Activated T-helper 2 cell treated with anti-CD3 and anti-CD28 coated beads, Interferon-gamma antibody, Interleukin-2, Interleukin-4, amounts not matched to agents 10 μg/mL and 5 μg/mL and 100 μg/mL, durations not matched to agents 14 hours and 24 hours and 36 hours (primary cell): Measurements from ENCODE around the gene COL13A1. TPM values are rescaled to one million over a fixed set of nuclear protein-coding genes. Genes with fewer than 3 reads are reported as not detected.
A peak's percentile ranks its signal among the peaks of the same experiment; 100 is the strongest.

Experiments used
- DNase-seq: peaks from one replicate; pipeline ENCODE4 v3.0.0; 2021; ENCODE audit warnings: low spot score
- H3K27ac Mint-ChIP-seq: one replicate; pipeline ENCODE4 v1.8.0; 2021; ENCODE audit warnings: mixed read lengths
- H3K27me3 Mint-ChIP-seq: one replicate; pipeline ENCODE4 v1.8.0; 2021; ENCODE audit warnings: low read depth, mixed read lengths
- H3K36me3 Mint-ChIP-seq: one replicate; pipeline ENCODE4 v1.8.0; 2021; ENCODE audit warnings: low read depth, mixed read lengths
- H3K4me1 Mint-ChIP-seq: one replicate; pipeline ENCODE4 v1.8.0; 2021; ENCODE audit warnings: low read depth, mixed read lengths
- H3K4me3 Mint-ChIP-seq: one replicate; pipeline ENCODE4 v1.8.0; 2021; ENCODE audit warnings: low read depth, mild to moderate bottlenecking, moderate library complexity, mixed read lengths
- H3K9me3 Mint-ChIP-seq: one replicate; pipeline ENCODE4 v1.8.0; 2021; ENCODE audit warnings: mixed read lengths
- intact Hi-C: fragments of 100-400 bp; cut with micrococcal nuclease; formaldehyde crosslinking; loops from one replicate; pipeline ENCODE4 v1.15.1; 2023
- total RNA-seq: library from RNA; stranded (reverse); gene quantifications from 2 replicates; pipeline ENCODE4 v1.2.3, GENCODE V29; 2022

Gene COL13A1
- total RNA-seq, 1 donor from 2014 or later, result not detected

DNA sequence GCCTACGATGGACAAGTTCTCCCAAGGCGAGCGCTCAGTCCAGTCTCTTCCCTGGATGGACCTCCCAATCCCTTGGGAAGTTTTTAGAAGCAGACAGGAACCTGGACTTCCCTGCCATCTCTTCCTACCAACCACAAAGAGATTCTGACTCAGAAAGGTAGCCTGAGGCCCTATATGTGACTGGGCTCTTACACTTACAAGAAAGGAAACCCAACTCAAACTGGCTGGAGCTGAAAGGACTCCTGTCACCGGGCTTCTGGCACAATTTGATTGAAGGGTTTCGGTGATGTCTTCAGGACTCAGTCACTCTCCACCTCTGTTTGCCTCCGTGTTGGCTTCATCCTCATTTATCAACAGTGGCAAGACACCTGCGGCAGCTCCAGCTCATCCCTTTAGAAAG, 3.7 kb upstream of the COL13A1 start:
- peaks cover 36% of the 10 kb centered on the region for H3K27me3 Mint-ChIP-seq
- H3K27ac Mint-ChIP-seq, result no peak overlapping the region
- intact Hi-C loops, result no loop called here
- peaks cover 7% of the 10 kb centered on the region for H3K4me1 Mint-ChIP-seq
- no peaks in the 10 kb centered on the region for H3K36me3 Mint-ChIP-seq
- H3K4me3 Mint-ChIP-seq, result no peak overlapping the region
- H3K9me3 Mint-ChIP-seq, result peaks cover 7% of the 10 kb centered on the region
- DNase-seq, result no peak

DNA sequence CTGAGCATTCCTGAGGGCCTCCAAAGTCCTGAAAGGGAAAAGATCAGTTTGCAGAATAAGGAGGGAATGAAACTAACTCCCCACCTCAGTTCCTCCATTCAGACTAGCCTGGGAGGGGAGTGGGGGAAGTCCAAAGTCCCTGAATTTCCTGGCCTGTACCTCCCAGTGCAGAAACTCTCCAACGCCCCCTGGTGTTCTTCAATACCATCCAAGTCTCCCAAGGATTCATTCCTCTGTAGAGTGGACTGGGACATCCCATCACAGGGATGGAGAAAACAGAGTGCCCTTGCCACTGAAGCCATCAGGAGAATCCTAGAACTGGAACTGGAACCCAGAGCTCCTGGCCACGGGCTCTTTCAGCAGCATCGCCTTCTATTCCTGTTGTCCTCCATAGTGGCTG, 1.6 kb upstream of the COL13A1 start:
- peaks cover 55% of the 10 kb centered on the region for H3K27me3 Mint-ChIP-seq
- no peak for DNase-seq
- H3K4me1 Mint-ChIP-seq, result peaks cover 7% of the 10 kb centered on the region
- H3K9me3 Mint-ChIP-seq, result peaks cover 7% of the 10 kb centered on the region
- H3K27ac Mint-ChIP-seq, result no peak overlapping the region
- H3K36me3 Mint-ChIP-seq, result no peaks in the 10 kb centered on the region
- H3K4me3 Mint-ChIP-seq, result no peak overlapping the region
- intact Hi-C loops, result no loop called here

DNA sequence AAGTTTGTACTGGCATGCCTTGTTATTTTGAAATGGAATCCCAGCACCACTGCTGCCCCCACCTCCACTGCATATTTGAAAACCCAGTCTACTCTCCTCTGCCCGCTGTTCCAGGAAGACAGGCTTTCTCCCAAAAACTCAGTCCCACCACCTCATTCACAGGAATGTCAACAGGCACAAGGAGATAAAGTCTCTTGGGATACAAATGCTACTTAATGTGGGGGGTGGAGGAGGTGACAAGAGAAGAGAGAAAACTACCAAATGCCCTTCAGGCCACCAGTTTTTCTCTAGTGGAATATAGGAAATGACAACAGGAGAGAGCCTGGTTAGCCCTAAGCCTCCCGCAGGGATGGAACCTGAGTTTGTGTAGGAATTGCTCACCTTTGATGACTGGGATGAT, 1.0 kb upstream of the COL13A1 start:
- Mint-ChIP-seq H3K27ac (no peak overlapping the region), H3K9me3 (peaks cover 7% of the 10 kb centered on the region), H3K4me3 (no peak overlapping the region), H3K36me3 (no peaks in the 10 kb centered on the region), H3K27me3 (peaks cover 56% of the 10 kb centered on the region), H3K4me1 (peaks cover 7% of the 10 kb centered on the region)
- intact Hi-C loops, result no loop called here
- no peak for DNase-seq

DNA sequence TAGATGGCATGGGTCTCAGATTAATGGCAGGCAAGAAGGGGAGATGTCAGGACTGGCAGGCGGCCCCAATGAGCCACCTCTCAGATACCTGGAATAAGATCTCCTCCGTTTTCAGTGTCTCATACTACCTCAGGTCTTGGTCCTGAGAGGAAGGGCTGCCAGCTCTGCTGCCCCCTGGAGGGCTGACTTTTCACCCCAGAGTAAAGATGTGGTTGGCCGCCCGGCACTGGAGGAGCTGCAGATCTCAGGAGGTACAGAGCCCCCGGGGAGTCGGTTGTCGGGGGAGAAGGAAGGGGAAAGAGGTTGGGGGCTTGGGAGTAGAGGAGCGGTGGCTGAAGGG, 642 bp upstream of the COL13A1 start:
- Mint-ChIP-seq H3K27me3 (peaks cover 57% of the 10 kb centered on the region), H3K4me1 (peaks cover 7% of the 10 kb centered on the region), H3K27ac (no peak overlapping the region), H3K9me3 (peaks cover 3% of the 10 kb centered on the region), H3K4me3 (peak overlapping the region; percentile 2), H3K36me3 (no peaks in the 10 kb centered on the region)
- DNase-seq, result peak; percentile 26
- intact Hi-C loops, result no loop called here

DNA sequence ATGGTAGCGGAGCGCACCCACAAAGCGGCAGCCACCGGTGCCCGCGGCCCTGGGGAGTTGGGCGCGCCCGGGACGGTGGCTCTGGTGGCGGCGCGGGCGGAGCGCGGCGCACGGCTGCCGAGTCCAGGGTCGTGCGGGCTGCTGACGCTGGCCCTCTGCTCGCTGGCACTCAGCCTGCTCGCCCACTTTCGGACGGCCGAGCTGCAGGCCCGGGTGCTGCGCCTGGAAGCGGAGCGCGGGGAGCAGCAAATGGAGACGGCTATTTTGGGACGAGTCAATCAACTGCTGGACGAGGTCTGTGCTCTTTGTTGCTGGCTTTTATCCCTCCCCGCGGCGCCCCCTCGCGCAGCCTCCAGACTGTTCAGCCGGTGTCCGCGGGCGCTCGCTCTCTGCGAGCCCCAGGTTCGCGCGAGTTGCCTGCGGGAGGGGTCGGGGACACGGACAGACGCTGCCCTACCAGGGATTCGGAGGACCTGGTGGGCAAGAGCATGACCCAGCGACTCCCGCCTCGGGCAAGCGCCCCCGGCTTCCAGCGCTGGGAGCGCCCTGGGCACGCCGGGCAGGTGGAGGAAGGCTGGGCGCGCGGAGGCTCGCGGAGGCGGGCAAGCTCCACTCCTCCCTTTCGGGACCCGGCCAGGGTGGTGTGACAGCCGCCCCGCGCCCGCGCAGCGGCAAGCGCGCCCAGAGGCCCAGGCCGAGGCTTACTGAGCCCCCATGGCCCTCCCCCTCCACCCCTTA, 887 bp downstream of the COL13A1 start:
- no peak overlapping the region for H3K4me3 Mint-ChIP-seq
- no peaks in the 10 kb centered on the region for H3K9me3 Mint-ChIP-seq
- DNase-seq, result no peak
- H3K36me3 Mint-ChIP-seq, result no peaks in the 10 kb centered on the region
- H3K27me3 Mint-ChIP-seq, result peaks cover 56% of the 10 kb centered on the region
- intact Hi-C loops, result no loop called here
- H3K4me1 Mint-ChIP-seq, result peaks cover 7% of the 10 kb centered on the region
- H3K27ac Mint-ChIP-seq, result no peak overlapping the region

DNA sequence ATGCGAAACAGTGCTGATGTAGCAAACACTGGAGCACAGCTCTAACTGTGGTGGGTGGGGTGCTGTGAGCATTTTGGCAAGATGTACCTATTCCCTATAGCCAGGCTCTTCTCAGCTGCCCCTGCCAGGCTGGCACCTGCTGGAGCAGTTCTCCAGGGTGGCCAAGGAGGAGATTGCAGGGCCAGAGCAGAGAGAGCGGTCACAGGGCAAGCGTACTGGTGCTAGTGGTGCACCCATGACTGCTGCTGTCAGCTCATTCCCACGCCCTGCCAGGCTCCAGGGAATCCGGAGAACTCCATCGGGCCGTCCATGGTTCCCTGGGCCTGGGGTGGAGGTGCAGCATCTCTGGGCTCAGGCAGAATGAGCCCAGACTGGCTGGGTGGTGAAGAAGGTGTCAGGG, 2.1 kb downstream of the COL13A1 start:
- Mint-ChIP-seq H3K4me1 (peaks cover 4% of the 10 kb centered on the region), H3K27me3 (peaks cover 50% of the 10 kb centered on the region), H3K9me3 (no peaks in the 10 kb centered on the region), H3K27ac (no peak overlapping the region), H3K36me3 (no peaks in the 10 kb centered on the region), H3K4me3 (no peak overlapping the region)
- no peak for DNase-seq
- intact Hi-C loops, result no loop called here

DNA sequence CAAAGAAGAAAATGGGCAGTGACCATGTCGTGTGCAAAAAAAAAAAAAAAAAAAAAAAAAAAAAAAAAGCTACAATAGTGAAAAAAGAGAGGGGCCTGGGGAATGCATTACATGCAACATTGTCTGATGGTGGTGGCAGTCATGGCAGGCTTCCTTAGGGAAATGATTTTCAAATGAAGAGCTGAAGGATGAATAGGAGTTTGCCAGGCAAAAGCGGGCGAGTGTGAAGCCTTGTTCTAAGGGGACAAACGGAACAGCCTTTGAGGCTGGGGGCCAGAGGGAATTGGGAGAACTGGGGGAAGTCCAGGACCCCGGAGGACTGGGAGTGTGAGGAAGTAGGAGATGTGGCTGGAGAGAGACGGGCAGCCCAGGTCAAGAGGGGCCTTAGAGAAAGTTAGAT, 3.1 kb downstream of the COL13A1 start:
- intact Hi-C loops, result no loop called here
- no peaks in the 10 kb centered on the region for H3K36me3 Mint-ChIP-seq
- DNase-seq, result no peak
- H3K27ac Mint-ChIP-seq, result no peak overlapping the region
- peaks cover 4% of the 10 kb centered on the region for H3K4me1 Mint-ChIP-seq
- peaks cover 47% of the 10 kb centered on the region for H3K27me3 Mint-ChIP-seq
- H3K4me3 Mint-ChIP-seq, result no peak overlapping the region
- no peaks in the 10 kb centered on the region for H3K9me3 Mint-ChIP-seq

DNA sequence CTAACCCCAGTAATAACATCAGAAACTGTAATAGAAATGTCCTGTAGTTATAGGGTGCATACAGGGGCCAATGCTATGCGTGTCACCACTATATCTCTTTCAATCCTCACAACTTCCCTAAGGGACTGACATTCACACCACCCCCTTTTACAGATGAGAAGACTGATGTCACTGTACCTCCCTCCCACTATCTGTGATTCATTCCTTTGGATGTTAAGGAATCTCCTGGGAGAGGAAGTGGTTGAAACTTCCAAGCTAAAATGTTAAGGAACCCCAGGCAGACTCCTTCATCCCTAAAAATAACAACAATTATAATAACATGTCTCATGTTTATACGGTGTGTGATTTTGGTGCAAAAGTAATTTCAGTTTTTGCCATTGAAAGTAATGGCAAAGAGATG, 5.4 kb downstream of the COL13A1 start:
- peaks cover 26% of the 10 kb centered on the region for H3K27me3 Mint-ChIP-seq
- no peak overlapping the region for H3K4me3 Mint-ChIP-seq
- DNase-seq, result no peak
- no peaks in the 10 kb centered on the region for H3K4me1 Mint-ChIP-seq
- no peaks in the 10 kb centered on the region for H3K36me3 Mint-ChIP-seq
- H3K9me3 Mint-ChIP-seq, result no peaks in the 10 kb centered on the region
- intact Hi-C loops, result no loop called here
- H3K27ac Mint-ChIP-seq, result no peak overlapping the region

DNA sequence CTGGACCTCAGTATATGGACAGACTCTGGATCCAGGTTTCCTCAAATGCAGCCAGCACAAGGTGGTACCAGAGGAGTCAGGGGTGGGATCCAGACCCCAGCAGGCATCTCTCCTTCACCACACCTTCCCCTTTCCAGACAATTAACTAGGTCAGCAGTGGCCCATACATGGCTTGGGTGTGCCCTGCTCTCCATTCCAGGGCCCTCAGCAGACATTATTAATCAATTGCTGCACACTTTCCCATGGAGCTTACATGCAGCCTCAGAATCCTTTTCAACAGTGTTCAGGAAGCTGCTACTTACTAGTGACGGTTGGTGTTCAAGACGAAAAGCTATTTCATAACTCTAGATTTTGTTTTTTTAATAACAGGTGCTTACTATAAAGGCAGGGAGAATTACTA, 6.0 kb downstream of the COL13A1 start:
- DNase-seq, result no peak
- Mint-ChIP-seq H3K4me1 (no peaks in the 10 kb centered on the region), H3K27me3 (peaks cover 26% of the 10 kb centered on the region), H3K9me3 (no peaks in the 10 kb centered on the region), H3K36me3 (no peaks in the 10 kb centered on the region), H3K4me3 (no peak overlapping the region), H3K27ac (no peak overlapping the region)
- intact Hi-C loops, result no loop called here

DNA sequence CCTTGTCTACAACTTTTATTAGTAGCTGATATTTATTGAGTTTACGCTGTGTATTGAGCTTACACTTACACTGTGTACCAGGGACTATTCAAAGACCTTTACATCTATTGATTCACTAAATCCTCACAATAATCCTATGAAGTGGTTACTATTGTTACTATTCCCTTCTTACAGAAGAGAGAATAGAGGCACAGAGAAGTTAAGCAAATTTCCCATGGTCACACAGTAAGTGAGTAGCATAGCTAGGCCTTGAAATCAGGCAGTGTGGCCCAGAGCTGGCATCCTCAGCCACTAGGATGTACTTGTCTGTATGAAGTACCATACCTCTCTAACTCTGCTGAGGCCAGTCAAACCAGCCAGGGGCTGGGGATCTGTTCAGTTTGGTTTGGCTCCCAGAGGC, 7.6 kb downstream of the COL13A1 start:
- DNase-seq, result no peak
- Mint-ChIP-seq H3K4me3 (no peak overlapping the region), H3K4me1 (no peaks in the 10 kb centered on the region), H3K27ac (no peak overlapping the region), H3K9me3 (no peaks in the 10 kb centered on the region), H3K36me3 (no peaks in the 10 kb centered on the region), H3K27me3 (peaks cover 15% of the 10 kb centered on the region)
- intact Hi-C loops, result no loop called here

DNA sequence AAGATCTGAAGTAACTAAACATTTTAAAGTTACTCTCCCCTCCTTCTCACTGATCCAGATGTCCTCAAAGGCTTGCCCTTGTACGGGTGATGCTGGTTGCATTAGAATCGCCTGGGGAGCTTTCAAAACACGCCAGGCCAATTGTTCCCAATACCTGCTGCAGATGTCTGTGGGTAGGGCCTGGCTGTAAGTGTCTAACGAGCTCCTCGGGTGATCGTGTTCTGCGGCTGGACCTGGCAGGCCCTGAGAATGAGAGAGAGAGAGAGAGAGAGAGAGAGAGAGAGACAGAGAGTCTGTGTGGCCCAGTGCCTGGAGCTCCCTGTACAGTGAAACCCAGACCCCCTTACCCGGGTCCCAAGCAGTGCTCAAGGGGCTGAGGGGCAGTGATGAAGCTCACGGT, 8.4 kb downstream of the COL13A1 start:
- Mint-ChIP-seq H3K9me3 (no peaks in the 10 kb centered on the region), H3K27ac (no peak overlapping the region), H3K4me1 (no peaks in the 10 kb centered on the region), H3K4me3 (no peak overlapping the region), H3K36me3 (no peaks in the 10 kb centered on the region), H3K27me3 (peaks cover 7% of the 10 kb centered on the region)
- intact Hi-C loops, result no loop called here
- DNase-seq, result no peak

DNA sequence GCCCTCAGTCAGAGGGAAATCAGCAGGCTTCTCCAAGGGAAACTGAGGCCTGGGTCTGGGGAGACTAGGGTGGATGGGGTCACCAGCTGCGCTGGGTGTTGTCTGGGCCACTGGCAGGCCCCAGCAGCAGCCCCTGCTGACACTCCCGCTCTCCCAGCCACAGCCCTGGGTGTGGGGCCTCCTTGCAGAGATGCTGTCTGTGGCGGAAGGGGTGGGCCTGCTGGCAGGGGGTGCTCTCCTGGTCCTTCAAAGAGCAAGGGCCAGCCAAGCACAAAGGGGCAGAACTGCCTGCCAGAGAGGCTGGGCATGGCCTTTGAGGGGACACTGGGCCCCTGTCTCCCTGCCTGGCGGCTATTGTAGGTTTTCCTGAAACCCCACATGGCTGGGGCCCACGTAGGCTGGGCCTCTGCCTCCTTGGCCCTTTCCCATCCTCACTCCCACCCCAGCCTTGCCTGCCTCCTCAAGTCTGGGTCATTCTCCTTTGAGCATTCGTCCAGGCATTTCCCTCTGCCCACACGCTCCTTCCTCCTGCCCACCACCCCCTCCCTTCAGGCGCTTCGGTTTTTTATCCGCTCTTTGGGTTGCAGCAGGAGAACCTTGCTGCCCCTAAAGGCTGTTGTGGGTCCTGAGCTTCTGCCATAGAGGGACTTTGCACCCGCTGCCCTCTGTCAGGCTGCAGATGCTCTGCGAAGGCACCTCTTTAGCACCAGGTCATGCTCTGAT, 9.1 kb downstream of the COL13A1 start:
- intact Hi-C loops, result no loop called here
- no peaks in the 10 kb centered on the region for H3K9me3 Mint-ChIP-seq
- H3K4me3 Mint-ChIP-seq, result no peak overlapping the region
- no peak overlapping the region for H3K27ac Mint-ChIP-seq
- no peaks in the 10 kb centered on the region for H3K36me3 Mint-ChIP-seq
- no peak for DNase-seq
- H3K4me1 Mint-ChIP-seq, result no peaks in the 10 kb centered on the region
- H3K27me3 Mint-ChIP-seq, result peaks cover 6% of the 10 kb centered on the region

DNA sequence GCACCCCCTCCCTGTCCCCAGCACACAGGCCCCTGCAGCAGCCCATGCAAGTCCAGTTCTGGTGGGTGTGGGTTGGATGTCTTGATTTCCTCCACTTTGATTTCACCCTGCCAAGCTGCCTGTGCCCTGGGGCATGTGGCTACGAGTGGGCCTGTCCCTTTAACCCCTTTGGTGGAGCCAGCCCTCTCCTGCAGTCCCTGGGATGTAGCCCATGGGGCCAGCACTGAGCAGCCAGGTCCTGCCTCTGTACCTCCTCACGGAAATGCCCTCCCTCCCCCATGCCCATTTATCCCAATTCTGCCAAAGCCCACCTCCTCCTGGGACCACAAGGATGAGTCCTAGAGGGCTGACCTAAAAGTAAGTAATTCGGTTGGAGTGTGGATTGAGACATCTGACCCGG, 11.9 kb downstream of the COL13A1 start:
- Mint-ChIP-seq H3K4me3 (no peak overlapping the region), H3K27me3 (no peaks in the 10 kb centered on the region), H3K36me3 (no peaks in the 10 kb centered on the region), H3K9me3 (peaks cover 4% of the 10 kb centered on the region), H3K27ac (no peak overlapping the region), H3K4me1 (peaks cover 22% of the 10 kb centered on the region)
- intact Hi-C loops, result no loop called here
- DNase-seq, result no peak
